Measurements from ENCODE around the gene PFAS.

PFAS gene

GRCh38 chr17:8318010-8318935 is 69.2 kb downstream of the PFAS start:
- H3K4me3 ChIP-seq (ENCODE audit: low read depth, low read length) = no peak overlapping the region
- TF ChIP-seq CTCF (conservative IDR thresholded peaks at IDR 0.05; ENCODE audit: low read depth, low read length) = no peak
- DNase-seq (ENCODE audit: low read depth) = no peak

Data from choroid plexus epithelial cell (primary cell).